GM12865 (cell line): ENCODE data around the gene BOC.

ENCODE experiments used
- DNase-seq: peaks from one replicate; pipeline ENCODE4 v3.0.0; 2010; ENCODE audit warnings: low read depth
- H3K4me3 ChIP-seq: 2 replicates; pipeline ENCODE4 v1.5.1; 2011; ENCODE audit warnings: mild to moderate bottlenecking, low read depth, low read length, control low read depth
- TF ChIP-seq, protein P1 (sequence below): IDR thresholded peaks from 2 replicates; pipeline ENCODE4 v1.5.1; 2011; ENCODE audit warnings: low read length, control low read depth, low read depth, inconsistent platforms; ENCODE audit not compliant: insufficient read depth; ENCODE audit errors: missing control alignments

The BOC gene

DNA sequence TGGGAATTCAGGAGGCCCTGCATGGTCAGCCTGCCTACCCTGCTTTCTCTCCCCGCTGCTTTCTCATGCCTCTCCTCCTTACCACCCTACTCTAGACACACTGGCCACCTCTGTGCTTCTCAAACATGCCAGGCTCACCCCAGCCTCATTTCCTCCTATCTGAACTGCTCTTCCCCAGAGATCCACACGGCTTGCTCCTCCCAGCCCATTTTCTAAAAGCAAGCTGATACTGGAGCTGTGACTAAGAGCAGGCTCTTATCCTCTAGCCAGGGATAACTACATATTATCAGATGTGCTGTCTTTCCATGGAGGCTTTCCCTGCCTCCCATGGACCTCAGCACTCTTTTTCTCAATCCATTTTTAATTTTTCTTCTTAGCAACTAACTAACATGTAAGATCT lies 85.9 kb downstream of the BOC start:
- no peak for DNase-seq
- TF ChIP-seq, protein P1, sequence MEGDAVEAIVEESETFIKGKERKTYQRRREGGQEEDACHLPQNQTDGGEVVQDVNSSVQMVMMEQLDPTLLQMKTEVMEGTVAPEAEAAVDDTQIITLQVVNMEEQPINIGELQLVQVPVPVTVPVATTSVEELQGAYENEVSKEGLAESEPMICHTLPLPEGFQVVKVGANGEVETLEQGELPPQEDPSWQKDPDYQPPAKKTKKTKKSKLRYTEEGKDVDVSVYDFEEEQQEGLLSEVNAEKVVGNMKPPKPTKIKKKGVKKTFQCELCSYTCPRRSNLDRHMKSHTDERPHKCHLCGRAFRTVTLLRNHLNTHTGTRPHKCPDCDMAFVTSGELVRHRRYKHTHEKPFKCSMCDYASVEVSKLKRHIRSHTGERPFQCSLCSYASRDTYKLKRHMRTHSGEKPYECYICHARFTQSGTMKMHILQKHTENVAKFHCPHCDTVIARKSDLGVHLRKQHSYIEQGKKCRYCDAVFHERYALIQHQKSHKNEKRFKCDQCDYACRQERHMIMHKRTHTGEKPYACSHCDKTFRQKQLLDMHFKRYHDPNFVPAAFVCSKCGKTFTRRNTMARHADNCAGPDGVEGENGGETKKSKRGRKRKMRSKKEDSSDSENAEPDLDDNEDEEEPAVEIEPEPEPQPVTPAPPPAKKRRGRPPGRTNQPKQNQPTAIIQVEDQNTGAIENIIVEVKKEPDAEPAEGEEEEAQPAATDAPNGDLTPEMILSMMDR = no peak
- no peak overlapping the region for H3K4me3 ChIP-seq

DNA sequence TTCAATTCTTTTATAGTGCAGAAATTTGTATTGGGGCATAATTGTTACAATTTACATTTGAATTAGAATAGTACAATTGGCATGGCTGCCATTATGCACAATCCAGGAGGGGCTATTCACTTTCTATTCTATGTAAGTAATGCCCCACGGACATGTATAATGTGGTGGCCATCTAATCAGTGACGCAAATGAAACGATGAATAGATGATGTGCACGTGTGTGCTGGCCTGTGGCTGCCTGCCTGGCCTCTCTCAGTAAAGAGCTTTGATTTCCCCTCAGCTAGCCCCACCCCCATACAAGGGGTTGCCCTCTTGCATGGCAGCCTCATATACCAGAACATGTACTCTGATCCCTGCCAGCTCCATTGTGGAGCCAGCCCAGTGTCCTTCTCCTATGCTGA lies 86.5 kb downstream of the BOC start:
- TF ChIP-seq, protein P1 = no peak
- H3K4me3 ChIP-seq = no peak overlapping the region
- no peak for DNase-seq

DNA sequence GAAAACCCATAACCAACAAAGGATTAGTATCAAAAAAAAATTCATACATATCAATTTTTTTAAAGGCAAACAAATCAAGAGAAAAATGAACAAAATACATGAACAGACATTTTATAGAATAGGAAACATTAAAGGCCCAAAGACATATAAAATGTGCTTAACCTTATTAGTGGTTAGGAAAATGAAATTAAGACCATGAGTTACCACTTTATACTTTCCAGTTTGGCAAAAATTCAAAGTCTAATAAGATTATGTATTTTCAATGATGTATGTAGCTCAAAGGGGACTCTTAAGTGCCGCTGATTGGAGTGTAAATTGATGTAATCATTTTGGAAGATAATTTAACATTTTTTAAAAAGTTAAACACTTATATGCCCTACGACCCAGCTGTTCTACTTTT lies 89.2 kb downstream of the BOC start:
- H3K4me3 ChIP-seq = no peak overlapping the region
- TF ChIP-seq, protein P1 = no peak
- no peak for DNase-seq

DNA sequence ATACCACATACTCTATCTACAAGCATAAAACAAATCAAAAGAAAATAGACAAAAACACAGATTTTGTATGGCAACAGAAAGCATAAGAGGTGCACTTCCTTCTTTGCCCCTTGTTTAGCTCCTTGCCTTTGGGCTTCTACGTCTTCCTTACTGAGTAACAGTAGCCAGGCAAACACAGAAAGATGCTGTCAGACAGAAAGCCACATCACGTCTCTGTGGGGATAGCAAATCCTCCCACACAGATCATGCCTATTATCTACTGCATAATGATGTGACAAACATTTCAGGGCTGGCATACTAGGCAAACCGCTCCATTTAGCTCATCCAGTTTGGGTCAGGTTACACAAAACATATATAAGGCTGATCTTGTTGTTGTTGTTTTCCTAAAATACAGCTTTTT lies 92.7 kb downstream of the BOC start:
- no peak overlapping the region for H3K4me3 ChIP-seq
- TF ChIP-seq, protein P1 = no peak
- no peak for DNase-seq

DNA sequence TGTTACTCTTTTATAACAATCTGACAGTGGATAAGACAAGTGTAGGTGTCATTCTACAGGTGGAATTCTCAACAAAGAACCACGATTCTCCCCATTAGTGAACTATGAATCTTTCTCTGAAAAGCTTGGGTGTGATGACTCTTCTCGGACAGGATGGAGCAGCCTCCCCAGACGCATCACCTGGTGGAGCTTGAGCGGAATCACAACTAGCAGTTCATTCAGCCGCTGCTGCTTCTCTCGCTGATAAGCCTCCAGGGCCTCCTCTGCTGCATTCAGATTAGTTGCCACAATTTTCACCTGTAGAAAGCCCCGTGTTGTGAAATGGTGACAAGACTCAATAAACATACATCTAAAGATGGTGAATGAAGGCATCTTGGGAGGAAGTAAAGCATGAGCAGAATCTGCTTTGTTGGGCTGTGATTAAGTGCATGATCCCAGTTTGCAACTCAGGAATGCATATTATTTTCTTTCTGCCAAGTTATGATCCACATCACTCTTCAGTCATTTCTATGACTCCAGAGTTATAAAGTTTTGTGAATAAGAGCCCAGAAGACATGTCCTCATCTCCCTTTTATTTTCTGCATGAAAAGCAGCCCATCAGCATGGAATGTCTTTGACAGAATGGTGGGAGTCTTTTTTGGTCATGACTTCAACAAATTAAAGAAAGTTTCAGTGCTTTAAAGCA lies 93.6 kb downstream of the BOC start:
- H3K4me3 ChIP-seq = no peak overlapping the region
- no peak for DNase-seq
- TF ChIP-seq, protein P1 = no peak

DNA sequence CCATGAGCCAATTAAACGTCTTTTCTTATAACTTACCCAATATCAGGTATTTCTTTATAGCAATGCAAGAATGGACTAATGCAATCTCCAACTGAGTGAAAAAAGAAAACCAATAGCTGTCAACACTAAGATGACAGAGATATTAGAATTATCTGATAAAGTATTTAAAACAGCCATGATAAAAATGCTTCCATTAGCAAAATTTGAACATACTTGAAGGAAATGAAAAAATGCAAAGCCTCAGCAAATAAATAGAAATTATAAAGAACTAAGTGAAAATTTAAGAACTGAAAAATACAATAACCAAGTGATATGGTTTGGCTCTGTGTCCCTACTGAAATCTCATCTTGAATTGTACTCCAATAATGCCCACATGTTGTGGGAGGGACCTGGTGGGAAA lies 99.6 kb downstream of the BOC start:
- no peak for DNase-seq
- H3K4me3 ChIP-seq = no peak overlapping the region
- TF ChIP-seq, protein P1 = no peak

DNA sequence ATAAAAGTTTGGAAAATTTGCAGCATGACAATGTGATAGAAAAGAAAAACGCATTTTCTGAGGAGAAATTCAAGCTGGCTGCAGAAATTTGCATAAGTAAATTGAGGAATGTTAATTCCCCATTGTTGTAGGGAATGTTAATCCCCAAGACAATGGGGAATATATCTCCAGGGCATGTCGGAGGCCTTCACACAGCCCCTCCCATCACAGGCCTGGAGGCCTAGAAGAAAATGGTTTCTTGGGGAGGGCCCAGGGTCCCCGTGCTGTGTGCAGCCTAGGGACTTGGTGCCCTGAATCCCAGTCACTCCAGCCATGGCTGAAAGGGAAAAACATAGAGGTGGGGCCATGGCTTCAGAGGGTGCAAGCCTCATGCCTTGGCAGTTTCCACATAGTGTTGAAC lies 101.1 kb downstream of the BOC start:
- TF ChIP-seq, protein P1 = no peak
- no peak overlapping the region for H3K4me3 ChIP-seq
- no peak for DNase-seq
